Loucy (cell line): Measurements from ENCODE around the gene IQSEC1.

Experiments
- H2AFZ ChIP-seq: fragments of 200-600 bp; sonication (generic); 2 replicates; pipeline ENCODE4 v1.6.0; 2016; ENCODE audit warnings: antibody characterized with exemption, mild to moderate bottlenecking, low read length, moderate library complexity
- H3F3A ChIP-seq: fragments of 200-600 bp; 2 replicates; pipeline ENCODE4 v1.6.0; 2016; ENCODE audit warnings: antibody characterized with exemption, low read depth, mild to moderate bottlenecking
- H3K27me3 ChIP-seq: fragments of 200-600 bp; sonication (generic); 2 replicates; pipeline ENCODE4 v1.6.1; 2014; ENCODE audit warnings: low read length, mild to moderate bottlenecking; ENCODE audit not compliant: insufficient read depth, poor library complexity, severe bottlenecking
- H3K36me3 ChIP-seq: fragments of 200-600 bp; sonication (generic); 2 replicates; pipeline ENCODE4 v1.6.1; 2016; ENCODE audit warnings: low read length; ENCODE audit not compliant: insufficient read depth
- H3K4me1 ChIP-seq: fragments of 200-600 bp; sonication (generic); 2 replicates; pipeline ENCODE4 v1.5.1; 2014; ENCODE audit warnings: low read length, mild to moderate bottlenecking; ENCODE audit not compliant: insufficient read depth, poor library complexity, severe bottlenecking
- H3K4me2 ChIP-seq: fragments of 200-600 bp; sonication (generic); 2 replicates; pipeline ENCODE4 v1.6.0; 2014; ENCODE audit warnings: antibody characterized with exemption, low read length, low read depth, mild to moderate bottlenecking; ENCODE audit not compliant: poor library complexity, severe bottlenecking
- H3K4me3 ChIP-seq: fragments of 200-600 bp; sonication (generic); 2 replicates; pipeline ENCODE4 v1.5.1; 2014; ENCODE audit warnings: low read length, mild to moderate bottlenecking, mixed read lengths; ENCODE audit not compliant: poor library complexity, severe bottlenecking
- H3K79me2 ChIP-seq: fragments of 200-600 bp; sonication (generic); 2 replicates; pipeline ENCODE4 v1.6.1; 2014; ENCODE audit warnings: low read length; ENCODE audit not compliant: insufficient read depth
- H3K9ac ChIP-seq: fragments of 200-600 bp; sonication (generic); 2 replicates; pipeline ENCODE4 v1.6.0; 2014; ENCODE audit warnings: mild to moderate bottlenecking, low read depth, low read length, moderate library complexity; ENCODE audit not compliant: poor library complexity, severe bottlenecking
- H3K9me2 ChIP-seq: fragments of 200-600 bp; sonication (generic); replicated peaks from 2 replicates; pipeline ENCODE4 v1.6.1; 2016; ENCODE audit warnings: low read depth, low read length, mixed read lengths
- H3K9me3 ChIP-seq: fragments of 200-600 bp; sonication (generic); 2 replicates; pipeline ENCODE4 v1.6.1; 2014; ENCODE audit warnings: mild to moderate bottlenecking, antibody characterized with exemption, low read length, low read depth; ENCODE audit not compliant: insufficient read depth
- H4K20me1 ChIP-seq: fragments of 200-600 bp; sonication (generic); 2 replicates; pipeline ENCODE4 v1.6.0; 2014; ENCODE audit warnings: antibody characterized with exemption, low read length, mild to moderate bottlenecking; ENCODE audit not compliant: insufficient read depth, poor library complexity, severe bottlenecking
- EZH2phosphoT487 ChIP-seq: fragments of 200-600 bp; IDR thresholded peaks from 2 replicates; pipeline ENCODE4 v1.6.1; 2018; ENCODE audit warnings: antibody characterized with exemption, mild to moderate bottlenecking, moderate library complexity, borderline replicate concordance
- TF ChIP-seq, protein P1 (sequence below): fragments of 200-600 bp; sonication (generic); conservative IDR thresholded peaks from 2 replicates; pipeline ENCODE4 v1.5.1; 2014; ENCODE audit warnings: mild to moderate bottlenecking, antibody characterized with exemption, low read length

IQSEC1 gene

DNA sequence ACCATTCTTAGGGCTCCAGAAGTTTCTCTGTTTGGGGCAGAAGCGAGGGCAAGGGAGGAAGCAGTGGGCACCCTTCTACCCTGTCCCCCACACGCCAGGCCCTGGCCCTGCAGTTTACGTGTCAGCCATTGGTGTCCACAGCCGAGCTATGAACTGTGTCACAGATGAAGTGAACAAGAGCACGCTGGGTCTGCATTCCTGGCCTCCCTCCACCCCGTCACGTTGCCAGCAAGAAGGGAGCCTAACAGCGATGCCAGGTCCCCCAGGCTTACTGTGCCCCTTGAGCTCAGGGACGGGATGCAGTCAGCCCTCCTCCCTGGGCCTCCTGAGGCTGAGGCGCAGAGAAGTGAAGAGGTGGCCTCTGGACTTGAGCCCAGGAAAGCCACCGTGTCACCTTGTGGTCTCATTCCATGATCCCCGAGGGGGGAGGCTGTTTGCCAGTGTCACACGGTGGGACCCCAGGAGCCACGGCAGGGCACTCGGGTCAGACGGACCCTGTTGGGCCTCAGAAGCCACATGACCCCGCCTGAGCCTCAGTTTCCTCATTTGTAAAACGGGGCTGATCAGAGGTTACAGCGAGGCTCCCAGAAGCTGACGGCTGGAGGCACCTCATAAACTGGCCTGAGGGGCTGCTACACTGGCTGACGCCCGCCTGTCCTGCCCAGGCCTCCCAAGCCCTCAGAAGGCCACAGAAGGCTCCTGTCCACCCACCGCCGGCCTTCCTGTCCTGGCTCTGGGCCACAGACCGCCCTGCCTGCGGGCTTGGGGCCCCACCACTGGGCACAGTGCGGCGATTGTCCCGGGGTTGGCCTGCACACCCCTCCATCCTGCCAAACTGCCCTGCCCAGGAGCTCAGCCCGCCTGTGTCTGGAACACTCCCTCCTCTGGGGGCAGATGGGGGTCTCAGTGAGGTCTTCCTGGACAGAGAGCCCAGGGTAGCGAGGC lies 18.6 kb downstream of the IQSEC1 start:
- Histone ChIP-seq H2AFZ (no peak overlapping the region), H4K20me1 (no peaks in the 10 kb centered on the region), H3K27me3 (no peaks in the 10 kb centered on the region), H3K9ac (no peak overlapping the region), H3K4me1 (peaks cover 23% of the 10 kb centered on the region), H3F3A (no peaks in the 10 kb centered on the region), H3K79me2 (peaks cover 78% of the 10 kb centered on the region; the same call in 1 of the 2 replicates), H3K9me2 (no peaks in the 10 kb centered on the region), H3K4me2 (no peak overlapping the region), H3K9me3 (no peaks in the 10 kb centered on the region), H3K4me3 (no peak overlapping the region), H3K36me3 (no peaks in the 10 kb centered on the region; the same call in 1 of the 2 replicates)
- TF ChIP-seq EZH2phosphoT487: no peak
- TF ChIP-seq, protein P1, sequence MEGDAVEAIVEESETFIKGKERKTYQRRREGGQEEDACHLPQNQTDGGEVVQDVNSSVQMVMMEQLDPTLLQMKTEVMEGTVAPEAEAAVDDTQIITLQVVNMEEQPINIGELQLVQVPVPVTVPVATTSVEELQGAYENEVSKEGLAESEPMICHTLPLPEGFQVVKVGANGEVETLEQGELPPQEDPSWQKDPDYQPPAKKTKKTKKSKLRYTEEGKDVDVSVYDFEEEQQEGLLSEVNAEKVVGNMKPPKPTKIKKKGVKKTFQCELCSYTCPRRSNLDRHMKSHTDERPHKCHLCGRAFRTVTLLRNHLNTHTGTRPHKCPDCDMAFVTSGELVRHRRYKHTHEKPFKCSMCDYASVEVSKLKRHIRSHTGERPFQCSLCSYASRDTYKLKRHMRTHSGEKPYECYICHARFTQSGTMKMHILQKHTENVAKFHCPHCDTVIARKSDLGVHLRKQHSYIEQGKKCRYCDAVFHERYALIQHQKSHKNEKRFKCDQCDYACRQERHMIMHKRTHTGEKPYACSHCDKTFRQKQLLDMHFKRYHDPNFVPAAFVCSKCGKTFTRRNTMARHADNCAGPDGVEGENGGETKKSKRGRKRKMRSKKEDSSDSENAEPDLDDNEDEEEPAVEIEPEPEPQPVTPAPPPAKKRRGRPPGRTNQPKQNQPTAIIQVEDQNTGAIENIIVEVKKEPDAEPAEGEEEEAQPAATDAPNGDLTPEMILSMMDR: no peak

DNA sequence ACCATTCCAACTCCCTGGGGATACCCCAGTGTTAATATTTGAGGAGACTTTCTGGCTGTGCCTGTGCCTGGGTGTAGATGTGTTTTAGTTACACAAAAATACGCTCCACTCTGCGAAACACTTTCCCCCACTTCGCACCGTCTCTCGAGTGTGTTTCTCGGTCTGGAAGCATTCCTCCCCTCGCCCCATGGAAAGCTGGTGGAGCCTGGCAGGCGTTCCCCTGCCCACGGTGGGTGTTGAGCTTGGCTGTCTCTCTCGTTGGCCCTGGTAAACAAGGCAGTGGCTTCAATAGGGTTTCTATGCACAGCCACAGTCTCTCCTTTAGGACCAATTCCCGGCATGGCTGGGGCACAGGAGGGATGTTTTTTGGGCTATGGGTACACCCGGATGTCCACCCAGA lies 19.3 kb downstream of the IQSEC1 start:
- Histone ChIP-seq H2AFZ (no peak overlapping the region), H3F3A (no peaks in the 10 kb centered on the region), H3K36me3 (no peaks in the 10 kb centered on the region; the same call in 1 of the 2 replicates), H3K4me2 (no peak overlapping the region), H3K4me3 (no peak overlapping the region), H4K20me1 (no peaks in the 10 kb centered on the region), H3K79me2 (peaks cover 79% of the 10 kb centered on the region; the same call in 1 of the 2 replicates), H3K9me2 (no peaks in the 10 kb centered on the region), H3K27me3 (no peaks in the 10 kb centered on the region), H3K4me1 (peaks cover 23% of the 10 kb centered on the region), H3K9ac (no peak overlapping the region), H3K9me3 (no peaks in the 10 kb centered on the region)
- TF ChIP-seq EZH2phosphoT487: no peak
- TF ChIP-seq, protein P1: no peak

DNA sequence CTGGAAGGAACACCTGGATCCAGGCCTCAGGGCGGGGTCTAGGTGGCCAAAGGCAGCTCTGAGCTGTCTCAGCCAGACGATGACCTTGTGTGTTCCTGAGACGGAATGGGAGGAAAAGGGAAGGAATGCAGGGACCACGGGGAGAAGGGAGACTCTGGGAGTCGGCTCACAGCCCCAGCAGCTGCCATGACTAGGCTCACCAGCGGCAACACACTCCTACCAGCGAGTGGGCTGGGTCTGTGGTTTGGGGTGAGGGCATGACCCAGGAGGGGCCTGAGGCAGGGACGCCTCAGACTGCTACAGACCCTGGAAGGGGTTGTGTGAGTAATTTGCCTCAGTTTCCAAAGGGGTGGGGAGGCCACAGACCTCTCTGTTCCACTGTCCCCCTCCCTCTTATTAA lies 19.8 kb downstream of the IQSEC1 start:
- peaks cover 23% of the 10 kb centered on the region for H3K4me1 ChIP-seq
- H3K4me2 ChIP-seq: no peak overlapping the region
- H3K4me3 ChIP-seq: no peak overlapping the region
- no peak overlapping the region for H3K9ac ChIP-seq
- no peaks in the 10 kb centered on the region for H3F3A ChIP-seq
- no peaks in the 10 kb centered on the region for H3K9me3 ChIP-seq
- H3K36me3 ChIP-seq: no peaks in the 10 kb centered on the region; the same call in 1 of the 2 replicates
- TF ChIP-seq, protein P1: no peak
- no peak for TF ChIP-seq EZH2phosphoT487
- H3K79me2 ChIP-seq: peaks cover 79% of the 10 kb centered on the region; the same call in 1 of the 2 replicates
- no peaks in the 10 kb centered on the region for H4K20me1 ChIP-seq
- no peaks in the 10 kb centered on the region for H3K27me3 ChIP-seq
- H3K9me2 ChIP-seq: no peaks in the 10 kb centered on the region
- H2AFZ ChIP-seq: no peak overlapping the region
